A673 (cell line): ENCODE measurements around the gene IBSP. TPM values are rescaled to one million over a fixed set of nuclear protein-coding genes. Genes with fewer than 3 reads are reported as not detected.

ENCODE experiments used
- BruUV-seq: library from RNA; stranded (reverse); fragments of 400-500 nt; replicated peaks from 2 replicates; lab custom pipeline; 2021; lab: Mats Ljungman, UMichigan
- CTCF ChIA-PET: fragments of 300-600 bp; sonication (Branson Sonifier 250); formaldehyde crosslinking; loops from one replicate; lab custom pipeline; 2022; ENCODE audit warnings: antibody characterized with exemption; lab: Charles Lee
- POLR2A ChIA-PET: fragments of 300-600 bp; sonication (Branson Sonifier 250); formaldehyde crosslinking; loops from one replicate; lab custom pipeline; 2022; ENCODE audit warnings: antibody characterized with exemption; ENCODE audit not compliant: low non-redundant PET; lab: Charles Lee
- DNase-seq: peaks from one replicate; pipeline ENCODE4 v3.0.0-alpha.2; 2015; ENCODE audit warnings: low spot score
- H3K27ac ChIP-seq: fragments of 200-600 bp; sonication (generic); 2 replicates; pipeline ENCODE4 v1.5.1; 2016; ENCODE audit warnings: mixed run types, low read depth, mild to moderate bottlenecking, mixed read lengths, antibody characterized with exemption, low read length; ENCODE audit not compliant: poor library complexity, severe bottlenecking
- H3K27me3 ChIP-seq: fragments of 200-600 bp; sonication (generic); replicated peaks from 2 replicates; pipeline ENCODE4 v1.6.1; 2017; ENCODE audit warnings: mixed run types, low read depth, mild to moderate bottlenecking, mixed read lengths, antibody characterized with exemption, low read length; ENCODE audit not compliant: insufficient read depth, poor library complexity
- H3K36me3 ChIP-seq: fragments of 200-600 bp; sonication (generic); 2 replicates; pipeline ENCODE4 v1.6.1; 2016; ENCODE audit warnings: mixed run types, mild to moderate bottlenecking, mixed read lengths, antibody characterized with exemption, low read length; ENCODE audit not compliant: insufficient read depth, poor library complexity, severe bottlenecking
- H3K4me1 ChIP-seq: fragments of 200-600 bp; sonication (generic); 2 replicates; pipeline ENCODE4 v1.6.1; 2017; ENCODE audit warnings: mixed run types, mild to moderate bottlenecking, mixed read lengths, antibody characterized with exemption, low read length; ENCODE audit not compliant: insufficient read depth, poor library complexity, severe bottlenecking
- H3K4me3 ChIP-seq: fragments of 200-600 bp; sonication (generic); 2 replicates; pipeline ENCODE4 v1.5.1; 2016; ENCODE audit warnings: low read depth, mixed run types, mild to moderate bottlenecking, mixed read lengths, low read length; ENCODE audit not compliant: poor library complexity, severe bottlenecking
- H3K9me3 ChIP-seq: fragments of 200-600 bp; sonication (generic); 2 replicates; pipeline ENCODE4 v1.6.1; 2016; ENCODE audit warnings: mixed run types, low read depth, mild to moderate bottlenecking, mixed read lengths, antibody characterized with exemption, low read length; ENCODE audit not compliant: poor library complexity, severe bottlenecking
- CTCF ChIP-seq: fragments of 300-800, 200-600 bp; sonication (generic); conservative IDR thresholded peaks from 2 replicates; pipeline ENCODE4 v1.5.1; 2017; ENCODE audit warnings: low read depth, mild to moderate bottlenecking, antibody characterized with exemption, low read length, moderate library complexity, mixed read lengths
- EZH2 ChIP-seq: fragments of 200-600 bp; sonication (generic); IDR thresholded peaks from 2 replicates; pipeline ENCODE4 v1.6.1; 2017; ENCODE audit warnings: borderline replicate concordance, low read depth, mild to moderate bottlenecking, mixed read lengths, antibody characterized with exemption, low read length; ENCODE audit not compliant: poor library complexity, severe bottlenecking
- intact Hi-C: fragments of 100-400 bp; cut with micrococcal nuclease; formaldehyde crosslinking; loops from one replicate; pipeline ENCODE4 v1.10.0; 2022; ENCODE audit not compliant: unreplicated experiment
- total RNA-seq: library from RNA; stranded (reverse); gene quantifications from 2 replicates; pipeline ENCODE4 v1.2.3, GENCODE V29; 2021

Gene IBSP
- total RNA-seq, 1 experiment from 2014 or later: not detected

GRCh38 chr4:87785731-87786509 is 13.4 kb upstream of the IBSP start:
- no peaks in the 10 kb centered on the region for H3K9me3 ChIP-seq
- ChIA-PET POLR2A (no interaction called here), CTCF (no interaction called here)
- no peaks in the 10 kb centered on the region for H3K4me1 ChIP-seq
- TF ChIP-seq CTCF (no peak), EZH2 (no peak)
- no peaks in the 10 kb centered on the region for H3K27me3 ChIP-seq
- DNase-seq: no peak
- no peak overlapping the region for H3K27ac ChIP-seq
- intact Hi-C loops: no loop called here
- no peaks in the 10 kb centered on the region for H3K36me3 ChIP-seq
- H3K4me3 ChIP-seq: no peak overlapping the region
- BruUV-seq: no TSS peak

DNA sequence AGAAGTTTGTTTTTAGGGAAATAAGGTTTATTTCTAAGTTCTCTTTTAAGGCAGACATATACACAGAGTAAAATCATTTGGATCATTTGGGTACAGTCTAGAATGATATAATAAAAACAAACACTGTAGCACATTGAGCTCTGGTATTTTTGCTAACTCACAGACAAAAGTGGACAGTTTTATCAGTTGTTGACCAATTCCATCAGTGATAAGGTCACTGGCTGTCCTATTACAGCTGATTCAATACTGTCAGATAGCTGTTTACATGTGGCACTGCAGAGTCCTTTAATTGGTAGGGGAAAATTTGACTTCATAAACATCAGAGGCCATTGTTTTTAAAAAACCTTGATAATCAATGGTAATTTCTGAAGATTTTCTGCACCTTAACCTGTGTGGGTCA is 3.5 kb downstream of the IBSP start:
- DNase-seq: no peak
- CTCF ChIA-PET: no interaction called here
- Histone ChIP-seq H3K9me3 (no peaks in the 10 kb centered on the region), H3K27ac (no peak overlapping the region), H3K4me3 (no peak overlapping the region), H3K27me3 (no peaks in the 10 kb centered on the region), H3K4me1 (no peaks in the 10 kb centered on the region), H3K36me3 (no peaks in the 10 kb centered on the region)
- POLR2A ChIA-PET: no interaction called here
- intact Hi-C loops: no loop called here
- TF ChIP-seq CTCF: no peak
- no TSS peak for BruUV-seq

DNA sequence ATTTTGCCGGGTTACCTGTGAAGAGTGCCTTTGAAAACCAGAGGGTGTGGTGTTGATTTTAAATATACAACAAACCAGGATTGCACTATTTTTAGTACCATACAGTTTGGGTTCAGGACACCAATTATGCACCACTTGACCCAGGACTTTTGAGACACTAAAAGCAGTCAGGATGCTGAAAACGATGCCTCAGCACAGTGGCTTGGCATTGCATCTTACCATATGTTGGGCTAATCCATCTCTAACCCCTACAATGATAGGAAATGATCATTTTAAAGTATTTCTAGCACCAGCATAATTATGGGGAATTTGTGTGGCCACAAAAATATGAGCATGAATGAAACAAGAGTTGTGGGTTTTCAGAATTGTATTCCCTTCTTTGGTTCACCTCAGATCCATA is 4.1 kb downstream of the IBSP start:
- ChIA-PET POLR2A (no interaction called here), CTCF (no interaction called here)
- no peak for TF ChIP-seq CTCF
- TF ChIP-seq EZH2: no peak
- H3K27ac ChIP-seq: no peak overlapping the region
- no peaks in the 10 kb centered on the region for H3K9me3 ChIP-seq
- DNase-seq: no peak
- no TSS peak for BruUV-seq
- H3K4me1 ChIP-seq: no peaks in the 10 kb centered on the region
- no peaks in the 10 kb centered on the region for H3K36me3 ChIP-seq
- intact Hi-C loops: no loop called here
- H3K27me3 ChIP-seq: no peaks in the 10 kb centered on the region
- H3K4me3 ChIP-seq: no peak overlapping the region
